ENCODE measurements around the gene MRC2. TPM values are rescaled to one million over a fixed set of nuclear protein-coding genes. Genes with fewer than 3 reads are reported as not detected.
A peak's percentile ranks its signal among the peaks of the same experiment; 100 is the strongest.

The MRC2 gene
- polyA plus RNA-seq, 3 donors, result 0.04 TPM; not detected in 2

DNA sequence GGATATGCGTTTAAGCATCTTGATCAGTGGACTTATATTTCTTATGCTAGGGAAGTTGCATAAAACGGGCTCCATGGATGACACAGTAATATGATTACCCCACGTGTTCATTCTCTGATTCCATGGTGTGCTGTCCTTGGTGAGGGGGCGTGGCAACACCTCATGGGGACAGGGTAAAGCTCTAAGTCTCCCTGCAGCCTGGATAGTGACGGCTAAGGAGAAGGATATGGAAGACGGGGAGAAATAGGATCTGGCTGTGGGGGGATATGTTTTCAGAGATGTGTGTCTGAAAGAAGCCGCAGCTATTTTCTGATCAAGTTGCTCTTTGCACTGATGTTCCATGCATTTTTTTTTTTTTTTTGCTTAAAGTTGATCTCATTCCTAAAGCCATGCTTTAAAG lies 96.4 kb downstream of the MRC2 start:
- WGBS (ENCODE audit: insufficient coverage), result 93% methylated on average over 4 of the region's 7 CpGs
- Histone ChIP-seq H2AFZ (ENCODE audit: insufficient read depth, low read depth, low read length, poor library complexity, severe bottlenecking) (no peak overlapping the region), H3K27me3 (ENCODE audit: control insufficient read depth in 2 of 2, insufficient read depth in 2 of 2, low read length in 2 of 2) (peaks cover 0 to 2% of the 10 kb centered on the region in 2 donors), H3K4me3 (replicated peaks in 1 of 3; ENCODE audit: low read depth in 2 of 3, low read length in 3 of 3) (no peak overlapping the region), H3K4me2 (replicated peaks; ENCODE audit: extremely low read depth, low read length, poor library complexity, severe bottlenecking) (no peak overlapping the region), H3K4me1 (ENCODE audit: control insufficient read depth in 1 of 2, insufficient read depth in 2 of 2, low read length in 2 of 2) (peaks cover 5 to 7% of the 10 kb centered on the region in 2 donors), H4K20me1 (ENCODE audit: insufficient read depth, low read length) (no peaks in the 10 kb centered on the region), H3K27ac (ENCODE audit: low read depth in 1 of 2, low read length in 2 of 2) (no peak overlapping the region), H3K9ac (ENCODE audit: insufficient read depth, low read length, poor library complexity, severe bottlenecking) (no peak overlapping the region), H3K79me2 (ENCODE audit: insufficient read depth, low read length) (no peaks in the 10 kb centered on the region), H3K36me3 (replicated peaks in 1 of 2; ENCODE audit: control insufficient read depth in 1 of 2, insufficient read depth in 2 of 2, low read length in 2 of 2) (no peaks in the 10 kb centered on the region), H3K9me3 (replicated peaks in 1 of 2; ENCODE audit: control insufficient read depth in 1 of 2, insufficient read depth in 1 of 2, low read length in 2 of 2) (peaks cover 0 to 4% of the 10 kb centered on the region in 2 donors)
- Mint-ChIP-seq H3K27ac (no peak overlapping the region), H3K27me3 (ENCODE audit: low read depth in 3 of 3) (peaks cover 17 to 28% (median 19%) of the 10 kb centered on the region in 3 donors), H3K4me3 (no peak overlapping the region), H3K36me3 (no peaks in the 10 kb centered on the region), H3K4me1 (peaks cover 10% of the 10 kb centered on the region), H3K9me3 (peaks cover 0 to 5% (median 0%) of the 10 kb centered on the region in 7 donors)
- TF ChIP-seq CTCF (IDR thresholded peaks at IDR 0.05), result no peak
- intact Hi-C loops (cut with micrococcal nuclease), result no loop called here
- no peak for DNase-seq

DNA sequence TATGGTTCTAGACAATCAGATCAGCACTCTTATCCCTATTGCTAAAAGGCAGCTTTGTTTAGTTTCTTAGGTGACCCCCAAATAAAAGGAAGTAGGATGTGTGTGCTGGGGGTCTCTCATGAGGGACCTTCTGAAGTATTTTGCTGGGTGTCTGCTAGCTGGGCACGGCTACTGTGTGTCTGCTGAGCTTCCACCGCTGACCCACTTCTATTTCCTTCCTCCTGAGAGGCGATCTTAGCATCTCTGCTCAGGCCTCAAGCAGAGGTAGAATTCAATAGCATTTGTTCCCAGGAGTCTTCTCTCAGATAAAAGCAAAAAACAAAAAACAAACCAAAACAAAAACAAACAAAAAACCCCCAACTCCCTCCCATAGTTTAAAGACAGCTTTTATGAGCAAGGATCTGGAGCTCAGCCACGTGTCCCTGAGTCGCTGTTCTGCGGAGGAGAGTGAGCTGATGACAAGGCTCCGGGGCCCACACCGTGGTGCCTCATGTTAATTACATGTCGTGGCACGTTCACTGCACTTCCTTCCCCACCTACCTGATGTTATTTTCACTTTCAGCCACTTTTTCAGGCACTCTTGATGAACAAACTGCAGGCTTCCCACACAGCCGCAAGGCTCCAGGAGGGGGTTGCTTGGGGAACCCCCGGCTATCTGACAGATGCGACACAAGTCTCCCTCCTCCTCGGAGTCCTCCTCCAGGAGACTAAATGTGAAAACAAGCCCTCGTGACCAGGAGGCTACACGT lies 97.1 kb downstream of the MRC2 start:
- Histone ChIP-seq H3K4me2 (replicated peaks; ENCODE audit: extremely low read depth, low read length, poor library complexity, severe bottlenecking) (peak overlapping the region; percentile 43), H3K9me3 (replicated peaks in 1 of 2; ENCODE audit: control insufficient read depth in 1 of 2, insufficient read depth in 1 of 2, low read length in 2 of 2) (peaks cover 0 to 4% of the 10 kb centered on the region in 2 donors), H2AFZ (ENCODE audit: insufficient read depth, low read depth, low read length, poor library complexity, severe bottlenecking) (peak overlapping the region; percentile 20), H3K79me2 (ENCODE audit: insufficient read depth, low read length) (no peaks in the 10 kb centered on the region), H3K9ac (ENCODE audit: insufficient read depth, low read length, poor library complexity, severe bottlenecking) (no peak overlapping the region), H3K4me3 (replicated peaks in 1 of 3; ENCODE audit: low read depth in 2 of 3, low read length in 3 of 3) (no peak overlapping the region), H3K4me1 (ENCODE audit: control insufficient read depth in 1 of 2, insufficient read depth in 2 of 2, low read length in 2 of 2) (peaks cover 5 to 7% of the 10 kb centered on the region in 2 donors), H3K27ac (ENCODE audit: low read depth in 1 of 2, low read length in 2 of 2) (no peak overlapping the region), H4K20me1 (ENCODE audit: insufficient read depth, low read length) (no peaks in the 10 kb centered on the region), H3K27me3 (ENCODE audit: control insufficient read depth in 2 of 2, insufficient read depth in 2 of 2, low read length in 2 of 2) (peaks cover 0 to 2% of the 10 kb centered on the region in 2 donors), H3K36me3 (replicated peaks in 1 of 2; ENCODE audit: control insufficient read depth in 1 of 2, insufficient read depth in 2 of 2, low read length in 2 of 2) (no peaks in the 10 kb centered on the region)
- H3K9me3 Mint-ChIP-seq, result peaks cover 0 to 5% (median 0%) of the 10 kb centered on the region in 7 donors
- no peaks in the 10 kb centered on the region for H3K36me3 Mint-ChIP-seq
- no peak for TF ChIP-seq CTCF (IDR thresholded peaks at IDR 0.05)
- peaks cover 17 to 29% (median 19%) of the 10 kb centered on the region in 3 donors for H3K27me3 Mint-ChIP-seq (ENCODE audit: low read depth in 3 of 3)
- peaks cover 10% of the 10 kb centered on the region for H3K4me1 Mint-ChIP-seq
- peak overlapping the region; percentile 63 to 84 for H3K4me3 Mint-ChIP-seq
- H3K27ac Mint-ChIP-seq, result peak overlapping the region in 3 of 7 donors; percentile 19 to 78 (median 50)
- 11% methylated on average over 14 of the region's 16 CpGs for WGBS (ENCODE audit: insufficient coverage)
- DNase-seq, result peak; percentile 5 to 42 (median 12)
- intact Hi-C loops (cut with micrococcal nuclease), result no loop called here
